Measurements from ENCODE around the gene PRKCA. TPM values are rescaled to one million over a fixed set of nuclear protein-coding genes. Genes with fewer than 3 reads are reported as not detected.

The PRKCA gene
- total RNA-seq, 3 donors from 2014 or later = 5.1 to 10.5 (median 6.6) TPM

- no peak for DNase-seq (ENCODE audit: low spot score in 2 of 2)
- TF ChIP-seq POLR2A (IDR thresholded peaks at IDR 0.05) = no peak
- no peak for TF ChIP-seq POLR2AphosphoS5 (IDR thresholded peaks at IDR 0.05)
- TF ChIP-seq, protein P1, sequence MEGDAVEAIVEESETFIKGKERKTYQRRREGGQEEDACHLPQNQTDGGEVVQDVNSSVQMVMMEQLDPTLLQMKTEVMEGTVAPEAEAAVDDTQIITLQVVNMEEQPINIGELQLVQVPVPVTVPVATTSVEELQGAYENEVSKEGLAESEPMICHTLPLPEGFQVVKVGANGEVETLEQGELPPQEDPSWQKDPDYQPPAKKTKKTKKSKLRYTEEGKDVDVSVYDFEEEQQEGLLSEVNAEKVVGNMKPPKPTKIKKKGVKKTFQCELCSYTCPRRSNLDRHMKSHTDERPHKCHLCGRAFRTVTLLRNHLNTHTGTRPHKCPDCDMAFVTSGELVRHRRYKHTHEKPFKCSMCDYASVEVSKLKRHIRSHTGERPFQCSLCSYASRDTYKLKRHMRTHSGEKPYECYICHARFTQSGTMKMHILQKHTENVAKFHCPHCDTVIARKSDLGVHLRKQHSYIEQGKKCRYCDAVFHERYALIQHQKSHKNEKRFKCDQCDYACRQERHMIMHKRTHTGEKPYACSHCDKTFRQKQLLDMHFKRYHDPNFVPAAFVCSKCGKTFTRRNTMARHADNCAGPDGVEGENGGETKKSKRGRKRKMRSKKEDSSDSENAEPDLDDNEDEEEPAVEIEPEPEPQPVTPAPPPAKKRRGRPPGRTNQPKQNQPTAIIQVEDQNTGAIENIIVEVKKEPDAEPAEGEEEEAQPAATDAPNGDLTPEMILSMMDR (IDR thresholded peaks at IDR 0.05) = no peak
Observed at GRCh38 chr17:66412857-66413558, 110.6 kb downstream of the PRKCA start.

DNA sequence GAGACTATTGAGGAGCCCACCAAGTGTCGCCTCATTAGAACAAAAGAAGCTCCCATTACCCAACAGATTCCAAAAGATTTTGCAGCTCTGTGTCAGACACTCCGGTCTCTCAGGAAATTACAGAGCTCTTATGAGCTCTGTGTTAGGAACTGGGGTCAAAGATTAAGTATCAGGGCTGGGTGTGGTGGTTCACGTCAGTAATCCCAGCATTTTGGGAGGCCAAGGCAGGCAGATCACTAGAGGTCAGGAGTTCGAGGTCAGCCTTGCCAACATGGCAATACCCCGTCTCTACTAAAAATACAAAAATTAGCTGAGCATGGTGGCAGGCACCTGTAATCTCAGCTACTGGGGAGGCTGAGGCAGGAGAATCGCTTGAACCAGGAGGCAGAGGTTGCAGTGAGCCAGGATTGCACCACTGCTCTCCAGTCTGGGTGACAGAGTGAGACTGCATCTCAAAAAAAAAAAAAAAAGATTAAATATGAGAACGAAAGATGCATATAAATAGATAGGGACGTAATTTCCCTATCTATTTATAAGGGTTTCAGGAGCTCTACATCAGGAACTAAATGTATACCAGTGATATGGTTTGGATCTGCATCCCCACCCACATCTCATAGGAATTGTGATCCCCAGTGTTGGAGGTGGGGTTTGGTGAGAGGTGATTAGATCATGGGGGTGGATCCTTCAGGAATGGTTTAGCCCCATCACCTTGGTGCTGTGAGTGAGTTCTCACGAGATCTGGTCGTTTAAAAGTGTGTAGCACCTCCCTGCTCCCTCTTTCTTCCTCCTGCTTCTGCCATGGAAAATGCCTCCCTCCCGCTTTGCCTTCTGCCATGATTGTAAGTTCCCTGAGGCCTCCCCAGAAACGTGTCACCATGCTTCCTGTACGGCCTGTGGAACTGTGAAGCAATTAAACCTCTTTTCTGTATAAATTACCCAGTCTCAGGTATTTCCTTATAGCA is 111.4 kb downstream of the PRKCA start:
- Histone ChIP-seq H3K4me3 (no peak overlapping the region), H3K36me3 (no peaks in the 10 kb centered on the region), H3K4me1 (no peaks in the 10 kb centered on the region), H3K9me3 (no peaks in the 10 kb centered on the region), H3K27ac (no peak overlapping the region), H3K27me3 (no peaks in the 10 kb centered on the region)
- DNase-seq (ENCODE audit: low spot score in 2 of 2) = no peak
- TF ChIP-seq POLR2AphosphoS5 (IDR thresholded peaks at IDR 0.05) = no peak
- no peak for TF ChIP-seq POLR2A (IDR thresholded peaks at IDR 0.05)
- TF ChIP-seq, protein P1 (IDR thresholded peaks at IDR 0.05) = no peak
- intact Hi-C loops (cut with DNase I; ENCODE audit: low total_unique reads) = no loop called here

More at GRCh38 chr17:66412857-66413558, 110.6 kb downstream of the PRKCA start:
- no peaks in the 10 kb centered on the region for H3K4me1 ChIP-seq
- no peak overlapping the region for H3K27ac ChIP-seq
- intact Hi-C loops (cut with DNase I; ENCODE audit: low total_unique reads) = no loop called here
- no peaks in the 10 kb centered on the region for H3K9me3 ChIP-seq
- H3K27me3 ChIP-seq = no peaks in the 10 kb centered on the region
- no peak overlapping the region for H3K4me3 ChIP-seq
- H3K36me3 ChIP-seq = no peaks in the 10 kb centered on the region

DNA sequence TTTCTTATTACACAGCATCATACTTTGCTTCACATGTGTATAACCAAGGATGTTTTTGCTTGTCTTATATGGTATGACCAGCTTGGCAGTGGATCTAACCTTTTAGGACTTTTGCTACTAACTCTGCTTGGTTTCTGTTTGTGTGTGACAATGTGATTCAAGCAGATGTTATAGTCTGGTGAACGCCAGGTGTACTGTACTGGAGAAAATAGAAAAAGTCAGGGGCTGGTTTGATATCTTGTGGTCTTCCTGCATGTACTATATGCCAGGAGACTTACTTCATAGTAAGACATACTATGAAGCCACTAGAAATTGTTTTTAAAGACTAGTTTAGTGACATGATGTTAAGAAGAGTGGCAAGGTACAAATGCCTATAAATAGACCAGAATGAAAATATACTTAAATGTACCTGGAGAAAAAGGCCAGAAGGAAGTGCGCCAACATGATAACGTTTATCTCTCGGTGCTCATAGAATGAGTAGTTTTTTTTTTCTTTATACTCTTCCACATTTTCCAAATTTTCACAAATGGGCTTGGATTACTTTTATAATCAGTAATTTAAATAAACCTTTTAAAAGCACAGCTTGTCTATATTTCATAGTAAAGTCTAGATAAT is 112.3 kb downstream of the PRKCA start:
- no peaks in the 10 kb centered on the region for H3K36me3 ChIP-seq
- no peak overlapping the region for H3K27ac ChIP-seq
- TF ChIP-seq POLR2A (IDR thresholded peaks at IDR 0.05) (no peak), POLR2AphosphoS5 (IDR thresholded peaks at IDR 0.05) (no peak)
- TF ChIP-seq, protein P1 (IDR thresholded peaks at IDR 0.05) = no peak
- DNase-seq (ENCODE audit: low spot score in 2 of 2) = no peak
- H3K9me3 ChIP-seq = no peaks in the 10 kb centered on the region
- H3K4me3 ChIP-seq = no peak overlapping the region
- H3K27me3 ChIP-seq = no peaks in the 10 kb centered on the region
- intact Hi-C loops (cut with DNase I; ENCODE audit: low total_unique reads) = no loop called here
- H3K4me1 ChIP-seq = no peaks in the 10 kb centered on the region

GRCh38 chr17:66415366-66416206 is 113.2 kb downstream of the PRKCA start:
- H3K4me1 ChIP-seq = no peaks in the 10 kb centered on the region
- no peaks in the 10 kb centered on the region for H3K36me3 ChIP-seq
- no peak overlapping the region for H3K4me3 ChIP-seq
- no peak for DNase-seq (ENCODE audit: low spot score in 2 of 2)
- TF ChIP-seq, protein P1 (IDR thresholded peaks at IDR 0.05) = no peak
- TF ChIP-seq POLR2AphosphoS5 (IDR thresholded peaks at IDR 0.05) = no peak
- intact Hi-C loops (cut with DNase I; ENCODE audit: low total_unique reads) = no loop called here
- no peaks in the 10 kb centered on the region for H3K27me3 ChIP-seq
- H3K9me3 ChIP-seq = no peaks in the 10 kb centered on the region
- H3K27ac ChIP-seq = no peak overlapping the region
